ENCODE results near the gene STIP1. TPM values are rescaled to one million over a fixed set of nuclear protein-coding genes. Genes with fewer than 3 reads are reported as not detected.

The STIP1 gene
- total and polyA plus RNA-seq, 2 donors (not counting 3 experiments of a cell fraction or from before 2014, with no cell fraction given), result 117 to 226 TPM

DNA sequence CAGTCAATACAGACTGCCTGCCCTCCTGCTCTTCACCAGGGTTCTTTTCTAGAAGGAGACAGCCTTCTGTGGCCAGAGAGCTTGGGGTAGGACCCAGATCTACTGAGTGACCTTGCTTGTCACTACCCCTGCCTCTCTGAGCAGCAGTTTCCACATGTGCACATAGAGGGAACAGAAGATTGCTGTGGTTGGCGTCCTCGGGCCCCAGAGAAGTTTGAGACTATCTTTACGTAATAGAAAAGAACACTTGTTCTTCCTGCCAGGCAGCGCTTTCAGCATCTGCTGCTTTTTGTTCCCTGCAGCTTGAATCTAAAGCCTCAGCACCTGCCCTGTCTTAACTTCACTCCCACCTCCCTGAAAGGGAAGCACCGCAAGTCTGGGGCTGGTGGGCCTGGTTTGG lies 53.0 kb downstream of the STIP1 start:
- H3K9me3 ChIP-seq (replicated peaks; ENCODE audit: control insufficient read depth, insufficient read depth, low read length), result no peaks in the 10 kb centered on the region
- BruUV-seq (replicated peaks), result no TSS peak
- H3K4me3 ChIP-seq (replicated peaks in 1 of 3; ENCODE audit: insufficient read depth in 1 of 3, low read depth in 1 of 3, low read length in 3 of 3), result no peak overlapping the region
- H2AFZ ChIP-seq (ENCODE audit: low read depth, low read length), result no peak overlapping the region
- H3K27me3 ChIP-seq (ENCODE audit: control insufficient read depth in 2 of 2, insufficient read depth in 2 of 2, low read length in 2 of 2), result no peaks in the 10 kb centered on the region
- DNase-seq (ENCODE audit: low read depth, low spot score) (no peak), FAIRE-seq (no peak)
- H4K20me1 ChIP-seq (replicated peaks; ENCODE audit: control insufficient read depth, extremely low read depth, insufficient read depth, low read length), result no peaks in the 10 kb centered on the region
- peaks cover 16% of the 10 kb centered on the region for H3K4me1 ChIP-seq (ENCODE audit: control insufficient read depth, extremely low read depth, insufficient read depth, low read length)
- intact Hi-C loops (cut with micrococcal nuclease) (no loop called here), dilution Hi-C loops (cut with MboI; ENCODE audit: extremely low pct_ligation_motif_present, low sequenced_read_pairs) (no loop called here)
- H3K9ac ChIP-seq (replicated peaks; ENCODE audit: extremely low read depth, insufficient read depth, low read length), result no peak overlapping the region
- H3K27ac ChIP-seq (ENCODE audit: insufficient read depth, low read depth, low read length), result no peak overlapping the region
- H3K79me2 ChIP-seq (ENCODE audit: control insufficient read depth, insufficient read depth, low read length), result peaks cover 20% of the 10 kb centered on the region
- no peak overlapping the region for H3K4me2 ChIP-seq (ENCODE audit: insufficient read depth, low read length)
- no peaks in the 10 kb centered on the region for H3K9me1 ChIP-seq (replicated peaks; ENCODE audit: control insufficient read depth, extremely low read depth, insufficient read depth, low read length)
- H3K36me3 ChIP-seq (ENCODE audit: control insufficient read depth in 2 of 2, extremely low read depth in 1 of 2, insufficient read depth in 2 of 2, low read length in 2 of 2), result peaks cover 6 to 19% of the 10 kb centered on the region in 2 experiments
- TF ChIP-seq JUN (IDR thresholded peaks at IDR 0.05; ENCODE audit: borderline replicate concordance, insufficient read depth, insufficient read length, low read depth) (no peak), GATA2 (IDR thresholded peaks at IDR 0.05; ENCODE audit: insufficient read depth, insufficient read length, low read depth, low read length) (no peak), POLR2AphosphoS5 (IDR thresholded peaks at IDR 0.05; ENCODE audit: insufficient read depth, low read depth, low read length) (no peak), POLR2A (IDR thresholded peaks at IDR 0.05; ENCODE audit: low read depth, low read length) (no peak), EZH2 (IDR thresholded peaks at IDR 0.05; ENCODE audit: borderline replicate concordance, low read depth, low read length, severe bottlenecking) (no peak), FOS (IDR thresholded peaks at IDR 0.05; ENCODE audit: borderline replicate concordance, insufficient read depth, low read length) (no peak)
- TF ChIP-seq, protein P1, sequence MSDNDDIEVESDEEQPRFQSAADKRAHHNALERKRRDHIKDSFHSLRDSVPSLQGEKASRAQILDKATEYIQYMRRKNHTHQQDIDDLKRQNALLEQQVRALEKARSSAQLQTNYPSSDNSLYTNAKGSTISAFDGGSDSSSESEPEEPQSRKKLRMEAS (IDR thresholded peaks at IDR 0.05; ENCODE audit: insufficient read depth, insufficient read length), result no peak
- ChIA-PET POLR2A (no interaction called here), CTCF (interaction anchor here (1.6 to 1.7 kb wide), 2 partner anchors 12 to 34 kb away, joined by 5 to 6 read pairs; partner anchors contain the start of genes NUDT22 and TRPT1)
